ENCODE data around the gene ATP6AP2. TPM values are rescaled to one million over a fixed set of nuclear protein-coding genes. Genes with fewer than 3 reads are reported as not detected.

Gene ATP6AP2
- total and polyA plus RNA-seq, 9 of the 15 experiments (the other 6 are each of a cell fraction or from before 2014, with no cell fraction given): 23.3 to 131 (median 41.9) TPM

GRCh38 chrX:40539214-40540142 lies 41.3 kb upstream of the ATP6AP2 start (continued):
- no peak for TF ChIP-seq TAF15 (IDR thresholded peaks at IDR 0.05; ENCODE audit: low read depth, low read length)
- no peak for TF ChIP-seq ZNF217 (CRISPR knock-in tag; IDR thresholded peaks at IDR 0.05)
- TF ChIP-seq ETV5 (CRISPR knock-in tag; IDR thresholded peaks at IDR 0.05; ENCODE audit: low read depth): peak; percentile 52; the same call in 1 of the 2 replicates
- no peak for TF ChIP-seq NR3C1 (CRISPR knock-in tag; IDR thresholded peaks at IDR 0.05)
- 0 out of 2 replicates have a peak, but pooled peaks have one; percentile 13 for TF ChIP-seq CEBPB (tag; IDR thresholded peaks at IDR 0.05)
- TF ChIP-seq E2F1 (CRISPR knock-in tag; IDR thresholded peaks at IDR 0.05): no peak
- no peak for TF ChIP-seq ZNF277 (CRISPR knock-in tag; IDR thresholded peaks at IDR 0.05; ENCODE audit: borderline replicate concordance)
- peak; percentile 22; the same call in 1 of the 2 replicates for TF ChIP-seq MYC (IDR thresholded peaks at IDR 0.05; ENCODE audit: low read depth, low read length)
- no peak for TF ChIP-seq MYC (CRISPR knock-in tag; IDR thresholded peaks at IDR 0.05; ENCODE audit: borderline replicate concordance, low read depth)
- TF ChIP-seq CXXC5 (CRISPR knock-in tag; IDR thresholded peaks at IDR 0.05): peak; percentile 59
- peak in 1 of 2 experiments; percentile 34; a peak in 1 of 4 replicates for TF ChIP-seq SRF (CRISPR knock-in tag; IDR thresholded peaks at IDR 0.05)
- no peak for TF ChIP-seq MTA3 (IDR thresholded peaks at IDR 0.05; ENCODE audit: borderline replicate concordance)
- TF ChIP-seq ASH1L (IDR thresholded peaks at IDR 0.05; ENCODE audit: borderline replicate concordance, low read depth, partially characterized antibody): no peak
- 0 out of 2 replicates have a peak, but pooled peaks have one; percentile 14 for TF ChIP-seq RBFOX2 (IDR thresholded peaks at IDR 0.05; ENCODE audit: low read depth, low read length)
- TF ChIP-seq ZBTB8A (IDR thresholded peaks at IDR 0.05; ENCODE audit: partially characterized antibody): no peak
- TF ChIP-seq HDAC1 (IDR thresholded peaks at IDR 0.05): no peak
- TF ChIP-seq ZNF707 (CRISPR knock-in tag; conservative IDR thresholded peaks at IDR 0.05): no peak
- TF ChIP-seq DPF2 (IDR thresholded peaks at IDR 0.05): peak; percentile 20; the same call in 1 of the 2 replicates
- TF ChIP-seq SP2 (IDR thresholded peaks at IDR 0.05; ENCODE audit: extremely low read depth, low read depth, low read length, poor library complexity, severe bottlenecking): no peak
- TF ChIP-seq POLR2A (conservative IDR thresholded peaks at IDR 0.05): no peak
- 0 out of 2 replicates have a peak, but pooled peaks have one; percentile 35 for TF ChIP-seq BCOR (IDR thresholded peaks at IDR 0.05)
- no peak for TF ChIP-seq ELF1 (tag; IDR thresholded peaks at IDR 0.05)
- no peak for TF ChIP-seq CREBBP (IDR thresholded peaks at IDR 0.05; ENCODE audit: low read depth, low read length)
- no peak for TF ChIP-seq USF2 (CRISPR knock-in tag; IDR thresholded peaks at IDR 0.05)
- no peak for TF ChIP-seq ZNF644 (tag; IDR thresholded peaks at IDR 0.05; ENCODE audit: low read depth)
- peak; percentile 72 for TF ChIP-seq ETV1 (tag; conservative IDR thresholded peaks at IDR 0.05; ENCODE audit: low read depth)
- no peak for TF ChIP-seq MAFK (IDR thresholded peaks at IDR 0.05; ENCODE audit: low read length)
